Prostate gland (tissue), 2 donors: ENCODE measurements around the gene SYNPO2L.
"Not testable (repeated sequence)": the region's sequence is repeated elsewhere in the genome, so short reads cannot be mapped to it uniquely, and the experiment has no call there.

ENCODE experiments used
- POLR2A ChIP-seq: fragments of 450-650 bp; IDR thresholded peaks from one replicate; pipeline ENCODE4 v1.6.1; 2016; ENCODE audit warnings: antibody characterized with exemption, mild to moderate bottlenecking
- POLR2AphosphoS5 ChIP-seq: sonication (generic); formaldehyde crosslinking; IDR thresholded peaks from one replicate; pipeline ENCODE4 v1.6.1; 2017; ENCODE audit warnings: antibody characterized with exemption
- TF ChIP-seq, protein P1 (sequence below), 4 experiments: fragments of 200-600 bp in 2 of 4; fragments of 450-650 bp in 2 of 4; sonication (generic) in 2 of 4; IDR thresholded peaks; 1 replicate in 3 of 4; 2 replicates in 1 of 4; pipeline ENCODE4 v1.5.1; 2016 to 2019; ENCODE audit warnings: antibody characterized with exemption in 4 of 4, mild to moderate bottlenecking in 2 of 4, moderate library complexity in 2 of 4

DNA sequence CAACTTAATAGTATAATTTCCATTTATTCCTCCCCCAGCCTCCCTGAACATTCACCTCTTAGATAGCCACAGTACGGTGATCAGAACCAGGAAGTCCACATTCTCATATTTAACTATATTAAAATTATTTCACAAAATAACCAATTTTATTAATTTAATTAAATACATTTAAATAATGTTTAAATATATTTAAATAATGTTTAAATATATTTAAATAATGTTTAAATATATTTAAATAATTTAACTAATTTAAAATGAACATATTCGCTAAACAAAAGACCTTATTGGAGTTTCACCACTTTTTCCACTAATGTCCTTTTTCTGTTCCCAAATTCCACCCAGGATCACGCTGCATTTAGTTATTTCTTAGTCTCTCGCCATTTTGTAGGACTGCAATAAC is 12.5 kb upstream of the SYNPO2L start:
- TF ChIP-seq POLR2A, POLR2AphosphoS5: not testable (repeated sequence)
- TF ChIP-seq, protein P1, sequence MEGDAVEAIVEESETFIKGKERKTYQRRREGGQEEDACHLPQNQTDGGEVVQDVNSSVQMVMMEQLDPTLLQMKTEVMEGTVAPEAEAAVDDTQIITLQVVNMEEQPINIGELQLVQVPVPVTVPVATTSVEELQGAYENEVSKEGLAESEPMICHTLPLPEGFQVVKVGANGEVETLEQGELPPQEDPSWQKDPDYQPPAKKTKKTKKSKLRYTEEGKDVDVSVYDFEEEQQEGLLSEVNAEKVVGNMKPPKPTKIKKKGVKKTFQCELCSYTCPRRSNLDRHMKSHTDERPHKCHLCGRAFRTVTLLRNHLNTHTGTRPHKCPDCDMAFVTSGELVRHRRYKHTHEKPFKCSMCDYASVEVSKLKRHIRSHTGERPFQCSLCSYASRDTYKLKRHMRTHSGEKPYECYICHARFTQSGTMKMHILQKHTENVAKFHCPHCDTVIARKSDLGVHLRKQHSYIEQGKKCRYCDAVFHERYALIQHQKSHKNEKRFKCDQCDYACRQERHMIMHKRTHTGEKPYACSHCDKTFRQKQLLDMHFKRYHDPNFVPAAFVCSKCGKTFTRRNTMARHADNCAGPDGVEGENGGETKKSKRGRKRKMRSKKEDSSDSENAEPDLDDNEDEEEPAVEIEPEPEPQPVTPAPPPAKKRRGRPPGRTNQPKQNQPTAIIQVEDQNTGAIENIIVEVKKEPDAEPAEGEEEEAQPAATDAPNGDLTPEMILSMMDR (IDR thresholded peaks at IDR 0.05) = not testable (repeated sequence)
